IPS-18c (cell line): ENCODE measurements around the gene CRIP2.

Experiments used
- H3K4me3 ChIP-seq: 2 replicates; pipeline ENCODE4 v1.7.0; 2013; ENCODE audit warnings: low read depth, mild to moderate bottlenecking, low read length, moderate library complexity; ENCODE audit not compliant: insufficient read depth
- H3K9me3 ChIP-seq: one replicate; pipeline ENCODE4 v1.6.1; 2013; ENCODE audit warnings: mild to moderate bottlenecking, low read length, moderate library complexity; ENCODE audit not compliant: control insufficient read depth, insufficient read depth

Gene CRIP2

DNA sequence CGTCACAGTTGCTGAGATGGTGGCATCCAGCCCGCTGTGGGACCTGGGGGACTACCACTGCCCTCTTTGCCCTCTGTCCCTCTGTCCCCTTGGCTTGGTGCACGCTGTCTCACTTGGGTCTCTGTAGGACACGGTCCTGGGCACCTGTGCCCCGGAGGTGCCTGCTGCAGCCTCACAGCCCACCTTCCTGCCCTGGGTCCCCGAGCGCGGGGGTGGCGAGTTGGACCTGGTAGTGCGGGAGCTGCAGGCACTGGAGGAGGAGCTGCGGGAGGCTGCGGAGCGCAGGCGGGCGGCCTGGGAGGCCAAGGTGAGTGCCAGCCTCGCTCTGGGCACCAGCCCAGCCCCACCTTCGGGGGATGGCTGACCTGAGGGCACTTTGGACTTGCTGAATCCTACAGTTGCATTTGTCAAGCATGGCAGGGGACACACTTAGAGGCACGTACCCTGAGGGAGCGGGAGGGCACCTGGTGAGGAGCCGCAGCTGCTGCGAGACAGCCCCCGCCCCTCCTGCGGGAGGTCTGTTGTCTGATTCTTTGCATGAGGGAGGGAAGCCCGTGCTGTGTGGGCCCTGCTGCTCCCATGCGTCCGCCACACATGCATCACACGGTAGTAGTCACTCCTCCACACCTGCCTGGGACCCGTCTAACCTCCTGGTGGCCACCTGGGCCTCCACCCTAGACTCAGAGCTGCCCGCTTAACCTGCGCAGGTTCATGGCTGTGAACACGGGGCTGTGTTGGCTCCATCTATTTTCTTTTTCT, 23.2 kb downstream of the CRIP2 start:
- no peak overlapping the region for H3K4me3 ChIP-seq
- no peaks in the 10 kb centered on the region for H3K9me3 ChIP-seq

DNA sequence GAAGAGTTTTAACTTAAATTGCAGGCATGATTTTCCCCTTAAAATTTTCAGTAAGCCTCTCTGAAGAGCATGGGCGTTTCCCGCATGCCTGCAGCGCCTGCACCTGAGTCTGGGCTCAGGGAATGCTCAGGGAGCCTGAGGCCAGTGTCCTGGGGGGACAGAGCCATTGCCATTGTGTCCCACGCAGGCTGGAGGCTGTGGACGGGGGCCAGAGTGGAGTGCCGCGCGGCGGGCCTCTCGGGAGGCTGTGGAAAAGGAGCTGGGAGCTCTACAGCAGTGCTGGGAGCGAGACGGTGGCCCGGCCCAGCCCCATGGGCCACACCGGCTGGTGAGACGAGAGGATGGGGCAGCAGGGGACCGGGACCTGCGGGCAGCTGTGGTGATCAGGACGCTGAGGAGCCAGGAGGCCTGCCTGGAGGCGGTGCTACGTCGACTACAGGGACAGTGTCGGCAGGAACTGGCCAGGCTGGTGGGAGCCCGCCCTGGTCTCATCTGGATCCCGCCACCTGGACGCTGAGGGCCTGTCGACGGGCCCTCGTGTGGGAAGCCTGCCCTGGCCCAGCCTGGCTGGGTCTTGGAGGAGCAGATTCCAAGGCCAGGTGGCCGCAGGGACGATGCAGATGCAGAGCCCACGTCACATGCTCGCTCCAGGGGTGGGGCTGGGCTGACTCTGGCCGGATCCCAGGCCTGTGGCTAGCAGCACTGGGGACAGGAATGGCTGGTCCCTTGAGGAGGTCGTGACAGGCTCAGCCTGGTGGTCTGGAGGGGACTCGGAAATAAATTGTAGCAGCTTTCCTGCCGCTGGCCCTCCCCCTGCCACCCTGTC, 24.0 kb downstream of the CRIP2 start:
- Histone ChIP-seq H3K4me3 (no peak overlapping the region), H3K9me3 (no peaks in the 10 kb centered on the region)

DNA sequence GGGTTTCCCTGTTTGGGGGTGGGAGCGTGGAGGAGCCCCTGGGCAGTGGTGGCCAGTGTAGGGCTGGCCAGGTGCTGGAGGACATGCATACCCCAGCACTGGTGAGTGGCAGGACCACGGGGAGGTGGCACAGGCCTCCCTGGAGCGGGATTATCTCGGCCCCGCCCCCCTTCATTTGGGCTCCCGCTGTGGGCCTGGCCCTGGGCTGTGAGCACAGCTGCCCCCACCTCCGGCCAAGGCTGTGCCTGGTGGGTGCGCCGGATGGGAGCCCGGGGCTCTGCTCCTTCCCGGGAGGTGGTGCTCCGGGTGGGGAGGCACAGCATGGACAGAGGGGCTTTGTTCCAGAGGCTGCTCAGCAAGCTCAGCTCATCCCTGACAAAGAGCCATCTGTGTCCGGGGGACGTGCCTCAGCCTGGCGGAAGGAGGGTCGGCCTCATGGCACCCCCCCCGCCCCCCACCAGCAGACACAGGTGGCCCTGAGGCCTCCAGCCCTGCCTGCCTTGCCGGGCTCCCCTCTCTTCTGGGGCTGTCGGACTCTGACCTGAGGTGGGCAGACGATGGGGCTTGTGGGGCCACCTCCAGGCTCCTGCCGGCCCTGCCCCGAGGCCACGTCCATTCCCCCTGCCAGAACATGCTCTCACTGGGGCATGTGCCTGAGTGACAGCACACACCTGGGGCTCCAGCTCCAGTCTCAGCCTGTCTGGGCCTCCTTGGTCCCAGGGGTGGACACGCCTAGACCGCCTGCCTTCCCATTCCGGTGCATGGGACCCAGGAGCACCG, 24.8 kb downstream of the CRIP2 start:
- H3K9me3 ChIP-seq: no peaks in the 10 kb centered on the region
- no peak overlapping the region for H3K4me3 ChIP-seq

DNA sequence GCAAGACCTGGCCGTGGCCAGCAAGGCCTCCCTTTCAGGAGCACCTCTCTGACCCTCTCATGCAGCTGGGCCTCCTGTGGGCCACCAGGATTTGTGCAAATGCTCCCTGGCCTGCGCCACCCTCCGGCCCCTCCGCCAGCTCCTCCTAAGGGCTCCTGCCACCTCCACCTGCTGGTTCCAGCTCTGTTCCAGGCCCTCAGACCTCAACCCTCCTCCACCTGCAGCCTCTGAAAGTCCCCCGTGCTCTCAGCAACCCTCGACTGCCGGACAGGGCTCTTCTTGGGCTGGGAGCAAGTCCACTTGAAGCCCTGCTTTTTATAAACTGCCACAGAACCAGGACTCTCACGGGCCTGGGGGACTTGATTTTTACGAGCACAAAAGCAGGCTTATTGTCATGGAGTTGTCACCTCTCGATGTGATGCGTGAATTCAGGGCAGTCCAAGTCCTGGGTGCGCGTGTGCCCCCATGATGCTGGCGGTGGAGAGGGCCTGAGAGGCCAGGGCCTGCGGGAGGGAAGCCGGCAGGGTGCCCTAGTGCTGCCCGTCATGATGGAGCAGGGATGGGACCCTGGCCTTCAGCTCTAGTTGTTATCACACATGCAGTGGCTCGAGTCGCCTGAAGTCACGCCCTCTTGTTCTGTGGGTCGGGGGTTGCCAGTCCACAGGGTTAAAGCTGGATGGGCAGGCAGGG, 25.6 kb downstream of the CRIP2 start:
- Histone ChIP-seq H3K9me3 (no peaks in the 10 kb centered on the region), H3K4me3 (no peak overlapping the region)

DNA sequence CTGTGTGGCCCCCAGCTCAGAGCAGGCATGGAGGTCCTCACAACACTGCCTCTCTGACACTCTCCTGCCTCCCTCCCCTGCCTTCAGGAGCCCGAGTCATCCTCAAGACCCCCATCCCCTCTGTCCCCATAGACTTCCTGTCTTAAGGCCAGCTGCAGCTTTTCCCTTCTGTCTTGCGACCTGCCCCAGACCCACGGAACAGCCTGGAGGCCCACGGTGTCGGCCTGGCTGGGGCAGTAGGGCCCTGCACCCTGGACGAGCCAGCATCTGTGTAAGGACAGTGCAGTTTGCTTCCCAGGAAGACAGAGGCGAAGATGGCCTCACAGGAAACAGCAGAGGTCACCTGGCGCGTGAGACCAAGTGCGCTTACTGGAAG, 26.1 kb downstream of the CRIP2 start:
- Histone ChIP-seq H3K9me3 (no peaks in the 10 kb centered on the region), H3K4me3 (no peak overlapping the region)

DNA sequence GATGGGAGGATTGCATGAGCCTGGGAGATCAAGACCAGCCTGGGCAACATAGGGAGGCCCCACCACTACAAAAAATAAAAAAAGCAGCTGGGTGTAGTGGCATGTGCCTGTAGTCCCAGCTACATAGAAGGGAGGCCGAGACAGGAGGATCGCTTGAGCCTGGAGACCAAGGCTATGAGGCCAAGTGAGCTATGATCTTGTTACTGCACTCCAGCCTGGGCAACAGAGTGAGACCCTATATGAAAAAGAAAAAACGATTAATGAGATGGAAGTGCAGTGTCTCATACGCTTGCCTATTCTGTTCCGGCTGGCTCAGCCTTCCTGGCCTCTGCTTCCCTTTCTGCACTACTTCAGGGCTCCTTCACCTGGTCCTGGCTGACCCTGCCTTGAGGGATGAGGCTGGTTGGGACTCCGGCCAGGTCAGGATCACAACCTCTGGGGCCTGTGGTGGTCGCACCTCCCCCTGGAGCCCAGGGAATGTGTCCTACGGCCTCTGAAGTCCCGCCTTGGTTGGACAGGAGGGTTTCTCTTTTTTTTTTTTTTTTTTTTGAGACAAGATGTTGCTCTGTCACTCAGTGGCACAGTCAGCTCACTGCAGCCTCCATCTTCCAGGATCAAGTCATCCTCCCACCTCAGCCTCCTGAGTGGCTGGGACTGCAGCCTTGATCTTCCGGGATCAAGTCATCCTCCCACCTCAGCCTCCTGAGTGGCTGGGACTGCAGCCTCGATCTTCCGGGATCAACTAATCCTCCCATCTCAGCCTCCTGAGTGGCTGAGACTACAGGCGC, 27.1 kb downstream of the CRIP2 start:
- no peak overlapping the region for H3K4me3 ChIP-seq
- no peaks in the 10 kb centered on the region for H3K9me3 ChIP-seq

DNA sequence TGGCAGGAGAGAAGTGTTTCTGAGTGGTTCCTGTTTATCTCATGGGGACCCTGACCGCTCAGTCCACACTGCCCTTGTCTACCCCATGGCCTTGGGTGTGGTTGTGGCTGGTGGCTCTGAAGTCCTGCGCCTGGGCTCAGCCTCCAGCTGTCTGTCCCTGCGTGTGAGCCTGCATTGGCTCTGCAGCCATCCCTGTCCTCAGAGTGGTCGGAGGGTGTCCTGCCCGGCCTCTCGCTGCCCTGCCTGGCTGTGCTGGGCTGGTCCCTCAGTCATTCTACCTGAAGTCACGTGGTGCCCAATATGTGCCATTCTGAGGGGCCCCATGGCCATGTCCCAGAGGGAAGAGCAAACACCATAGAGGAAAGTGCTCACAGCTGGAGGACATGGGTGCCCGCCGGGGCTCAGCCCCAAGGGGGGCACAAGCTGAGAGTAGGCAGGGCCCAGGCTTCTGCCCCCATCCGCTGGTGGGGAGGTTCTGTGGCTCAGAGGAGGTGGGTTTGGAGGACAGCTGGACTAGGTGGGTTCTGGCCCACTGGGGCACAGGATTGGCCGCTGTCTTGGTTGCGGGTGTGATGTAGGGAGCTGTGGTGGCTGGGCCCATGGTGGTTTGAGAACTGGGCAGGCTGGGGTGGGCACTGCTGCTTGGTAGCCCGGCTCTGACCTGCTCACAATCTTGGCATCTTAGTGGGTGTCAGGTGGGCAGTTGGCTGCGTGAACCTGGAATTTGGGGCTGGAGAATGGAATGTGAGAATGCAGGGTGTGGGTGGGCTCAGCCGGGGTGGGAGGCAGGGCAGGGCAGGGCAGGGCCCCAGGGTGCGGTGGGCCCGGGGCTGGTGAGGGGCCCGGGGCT, 28.1 kb downstream of the CRIP2 start:
- Histone ChIP-seq H3K4me3 (no peak overlapping the region), H3K9me3 (no peaks in the 10 kb centered on the region)

DNA sequence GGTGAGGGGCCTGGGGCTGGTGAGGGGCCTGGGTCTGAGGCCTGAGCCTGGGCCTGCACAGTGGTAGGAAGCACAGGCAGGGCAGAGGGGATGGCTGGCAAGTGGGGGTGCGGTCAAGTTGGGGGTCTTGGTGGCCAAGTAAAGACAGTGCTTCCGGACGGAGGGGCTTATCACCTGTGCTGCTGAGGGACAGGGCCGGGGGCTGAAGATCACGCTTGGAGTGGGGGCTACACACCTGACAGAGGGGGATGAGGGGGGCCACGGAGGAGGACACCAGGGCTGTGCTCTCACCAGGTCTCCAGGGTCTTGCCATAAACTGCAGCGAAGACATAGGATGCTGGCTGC, 28.6 kb downstream of the CRIP2 start:
- no peak overlapping the region for H3K4me3 ChIP-seq
- H3K9me3 ChIP-seq: no peaks in the 10 kb centered on the region

DNA sequence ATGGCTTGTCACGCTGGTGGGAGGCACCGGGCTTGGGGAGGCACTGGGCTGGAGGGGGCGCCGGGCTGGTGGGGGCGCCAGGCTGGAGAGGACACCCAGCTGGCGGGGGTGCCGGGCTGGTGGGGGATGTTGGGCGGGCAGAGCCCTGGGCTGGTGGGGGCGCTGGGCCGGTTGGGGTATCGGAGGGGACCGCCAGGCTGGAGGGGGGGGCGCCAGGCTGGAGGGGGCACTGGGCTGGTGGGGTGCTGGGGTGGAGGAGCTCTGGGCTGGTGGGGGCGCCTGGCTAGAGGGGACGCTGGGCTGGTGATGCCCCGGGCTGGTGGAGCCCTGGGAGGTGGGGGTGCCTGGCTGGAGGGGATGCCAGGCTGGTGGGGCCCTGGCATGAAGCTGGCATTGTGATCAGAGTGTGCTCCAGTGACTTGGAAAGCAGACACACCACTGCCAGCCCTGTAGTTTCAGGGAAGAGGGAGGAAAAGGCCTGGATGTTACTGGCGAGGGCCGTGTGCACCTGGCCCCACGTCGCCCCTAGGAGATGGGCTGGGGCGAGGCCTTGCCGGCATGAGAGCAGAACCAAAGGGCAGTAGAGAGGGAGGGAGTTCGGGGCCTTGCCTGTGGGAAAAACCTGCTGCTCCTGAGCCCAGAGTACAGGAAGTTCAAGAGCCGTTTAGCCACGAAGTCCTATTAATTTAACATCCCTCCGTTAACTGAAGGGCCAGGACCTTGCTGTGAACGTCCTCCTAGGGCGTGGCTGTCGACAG, 29.5 kb downstream of the CRIP2 start:
- Histone ChIP-seq H3K4me3 (no peak overlapping the region), H3K9me3 (no peaks in the 10 kb centered on the region)

DNA sequence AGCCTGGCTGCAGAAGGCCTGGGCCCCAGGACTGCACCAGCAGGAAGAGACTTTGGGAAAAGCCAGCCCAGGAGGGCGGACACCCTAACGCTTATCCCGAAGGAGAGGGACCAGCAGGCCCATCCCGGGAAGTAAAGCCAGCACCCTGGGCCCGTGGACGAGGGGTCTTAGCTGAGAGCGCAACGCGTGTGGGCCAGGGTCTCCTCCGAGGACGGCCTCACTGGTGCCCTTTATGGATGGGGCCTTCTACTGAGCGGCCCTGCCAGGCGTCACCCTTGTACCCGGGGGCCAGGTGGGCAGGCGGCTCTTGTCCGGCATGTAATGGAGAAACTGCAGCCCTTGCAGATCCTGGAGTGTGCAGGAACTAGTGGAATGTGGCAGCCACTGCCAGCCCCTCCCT, 30.5 kb downstream of the CRIP2 start:
- Histone ChIP-seq H3K4me3 (no peak overlapping the region), H3K9me3 (no peaks in the 10 kb centered on the region)

DNA sequence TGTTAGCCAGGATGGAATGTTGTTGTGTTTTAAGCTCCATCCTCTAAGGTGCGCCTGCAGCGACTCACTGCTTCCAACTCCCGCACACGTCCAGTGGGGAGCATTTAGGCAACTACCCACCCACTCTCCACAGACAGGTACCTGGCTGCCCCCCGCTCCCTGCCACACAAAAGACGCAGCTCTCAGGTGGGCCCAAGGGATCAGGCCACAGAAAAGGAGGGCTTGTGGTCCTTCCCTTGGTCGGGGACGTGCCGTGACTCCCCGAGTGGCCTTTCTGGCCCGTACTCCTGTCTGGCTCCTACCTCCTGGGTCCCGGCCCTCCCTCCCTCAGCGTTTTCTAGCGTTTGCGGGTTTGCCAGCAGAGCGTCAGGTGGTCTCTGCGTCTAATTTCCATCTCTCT, 32.6 kb downstream of the CRIP2 start:
- H3K9me3 ChIP-seq: no peaks in the 10 kb centered on the region

DNA sequence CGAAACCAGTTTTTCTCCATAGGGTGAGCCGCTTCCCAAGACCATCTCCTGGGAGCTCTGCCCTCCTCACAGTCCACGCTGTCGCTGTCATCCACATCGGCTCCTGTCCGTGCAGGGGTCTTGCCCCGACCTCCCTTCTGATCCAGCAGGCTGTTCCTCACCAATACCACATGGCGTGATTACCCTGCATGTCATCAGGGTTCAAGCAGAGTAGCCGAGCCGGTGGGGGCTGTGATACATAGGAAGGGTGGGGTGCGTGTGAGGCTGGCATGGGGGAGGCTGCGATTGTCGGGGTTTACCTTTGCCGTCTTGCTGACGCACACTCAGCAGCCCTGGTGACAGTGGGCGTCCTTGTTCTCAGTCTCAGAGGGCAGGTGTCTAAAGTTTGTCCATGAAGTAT, 33.4 kb downstream of the CRIP2 start:
- no peaks in the 10 kb centered on the region for H3K9me3 ChIP-seq
- H3K4me3 ChIP-seq: no peak overlapping the region

More for the DNA sequence above, 32.6 kb downstream of the CRIP2 start:
- no peak overlapping the region for H3K4me3 ChIP-seq

DNA sequence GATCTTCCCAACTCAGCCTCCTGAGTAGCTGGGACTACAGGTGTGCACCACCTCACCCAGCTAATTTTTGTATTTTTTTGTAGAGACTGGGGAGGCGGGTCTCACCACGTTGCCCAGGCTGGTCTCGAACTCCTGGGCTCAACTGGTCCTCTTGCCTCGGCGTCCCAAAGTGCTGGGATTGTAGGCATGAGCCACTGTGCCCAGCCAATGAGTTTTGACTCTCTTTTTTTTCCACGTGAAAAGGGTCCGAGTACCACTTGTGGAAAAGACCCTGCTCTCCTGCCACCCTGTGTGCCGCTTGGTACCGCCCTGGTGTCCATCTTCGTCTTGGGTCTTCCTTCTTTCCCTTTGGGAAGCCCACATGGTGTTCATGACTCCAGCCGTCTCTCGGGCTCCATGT, 34.0 kb downstream of the CRIP2 start:
- H3K9me3 ChIP-seq: no peaks in the 10 kb centered on the region
- H3K4me3 ChIP-seq: no peak overlapping the region

DNA sequence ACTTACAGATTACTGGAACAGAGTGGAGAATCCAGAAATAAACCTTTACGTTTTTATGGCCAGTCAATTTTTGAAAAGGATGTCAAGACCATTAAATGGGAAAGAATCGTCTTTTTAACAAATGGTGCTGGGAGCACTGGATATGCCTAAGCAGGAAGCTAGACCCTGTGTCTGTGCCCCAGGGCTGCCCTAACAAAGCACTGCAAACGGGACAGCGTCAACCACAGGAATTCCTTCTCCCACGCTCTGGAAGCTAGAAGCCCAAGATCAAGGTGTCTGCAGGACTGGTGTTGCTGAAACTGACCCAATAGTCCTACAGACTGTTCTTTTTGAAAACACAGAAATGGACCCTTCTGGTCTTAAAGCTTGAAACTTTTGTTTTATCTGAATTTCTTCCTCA, 42.5 kb downstream of the CRIP2 start:
- Histone ChIP-seq H3K9me3 (no peaks in the 10 kb centered on the region), H3K4me3 (no peak overlapping the region)

DNA sequence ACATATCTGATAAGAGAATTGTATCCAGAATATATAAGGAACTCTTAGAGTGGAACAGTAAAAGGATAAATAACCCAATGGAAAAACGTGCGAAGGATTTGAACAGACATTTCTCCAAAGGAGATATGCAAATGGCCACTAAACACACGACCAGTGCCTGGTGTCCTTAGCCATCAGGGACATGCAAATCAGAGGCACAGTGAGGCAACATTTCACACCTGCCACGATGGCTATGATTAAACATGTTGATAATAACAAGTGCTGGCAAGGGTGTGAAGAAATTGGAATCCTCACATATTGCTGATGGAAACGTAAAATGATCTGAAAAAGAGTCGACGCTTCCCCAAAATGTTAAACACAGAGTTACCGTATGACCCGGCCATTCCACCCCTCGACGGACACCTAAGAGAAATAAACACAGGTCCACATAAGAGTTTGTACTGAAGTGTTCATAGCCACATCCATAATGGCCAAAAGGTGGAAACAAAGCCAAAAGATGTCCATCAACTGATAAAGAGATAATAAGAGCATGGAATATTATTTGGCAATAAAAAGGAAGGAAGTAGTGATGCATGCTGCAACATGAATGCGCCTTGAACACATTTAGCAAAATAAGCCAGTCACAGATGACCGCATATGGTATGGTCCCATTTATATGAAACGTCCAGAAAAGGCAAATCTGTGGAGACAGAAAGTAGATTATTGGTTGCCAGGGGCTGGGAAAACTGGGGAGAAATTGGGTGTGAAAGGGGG, 45.5 kb downstream of the CRIP2 start:
- Histone ChIP-seq H3K4me3 (no peak overlapping the region), H3K9me3 (no peaks in the 10 kb centered on the region)
